Measurements from ENCODE around the gene INTS14. TPM values are rescaled to one million over a fixed set of nuclear protein-coding genes. Genes with fewer than 3 reads are reported as not detected.

The INTS14 gene
- total and polyA plus RNA-seq, 12 donors = 9.1 to 18.4 (median 14.3) TPM

GRCh38 chr15:65623103-65623502 lies 12.2 kb upstream of the INTS14 start:
- no peak for TF ChIP-seq CTCF (IDR thresholded peaks at IDR 0.05)
- intact Hi-C loops (cut with DNase I) = no loop called here
- no peak for ATAC-seq
- Histone ChIP-seq H3K27me3 (no peaks in the 10 kb centered on the region), H3K27ac (no peak overlapping the region), H3K4me1 (no peaks in the 10 kb centered on the region), H3K36me3 (peaks cover 0 to 30% (median 8%) of the 10 kb centered on the region in 9 donors), H3K9me3 (no peaks in the 10 kb centered on the region), H3K4me3 (no peak overlapping the region)
- no peak for DNase-seq

GRCh38 chr15:65621638-65622037 lies 10.7 kb upstream of the INTS14 start, which contains the start of gene SLC24A1:
Gene SLC24A1 (plus strand): TSS chr15:65621938. CDS start chr15:65624081, 2,143 bp downstream.
- no peak for TF ChIP-seq CTCF (IDR thresholded peaks at IDR 0.05)

GRCh38 chr15:65620833-65621232 lies 9.9 kb upstream of the INTS14 start:
- no peak for ATAC-seq
- Histone ChIP-seq H3K27me3 (no peaks in the 10 kb centered on the region), H3K4me3 (no peak overlapping the region), H3K27ac (no peak overlapping the region), H3K36me3 (peaks cover 0 to 23% (median 8%) of the 10 kb centered on the region in 9 donors), H3K4me1 (no peaks in the 10 kb centered on the region), H3K9me3 (no peaks in the 10 kb centered on the region)
- no peak for DNase-seq
- 87 to 94% methylated on average over 2 of the region's 2 CpGs for WGBS, 2 donors
- intact Hi-C loops (cut with DNase I) = no loop called here
- no peak for TF ChIP-seq CTCF (IDR thresholded peaks at IDR 0.05)

More at GRCh38 chr15:65621638-65622037, 10.7 kb upstream of the INTS14 start, which contains the start of gene SLC24A1:
- H3K4me1 ChIP-seq = no peaks in the 10 kb centered on the region
- no peak within 1 kb of the TSS for H3K4me3 ChIP-seq
- intact Hi-C loops (cut with DNase I) = no loop called here
- no peaks in the 10 kb centered on the region for H3K9me3 ChIP-seq
- ATAC-seq = no peak
- H3K36me3 ChIP-seq = peaks cover 0 to 26% (median 8%) of the 10 kb centered on the region in 9 donors
- no peak for DNase-seq
- WGBS, 2 donors = 89 to 90% methylated on average over 6 of the region's 6 CpGs
- no peaks in the 10 kb centered on the region for H3K27me3 ChIP-seq
- H3K27ac ChIP-seq = no peak within 1 kb of the TSS

- Histone ChIP-seq H3K36me3 (peaks cover 0 to 15% (median 4%) of the 10 kb centered on the region in 9 donors), H3K27ac (no peak overlapping the region), H3K27me3 (no peaks in the 10 kb centered on the region), H3K4me3 (no peak overlapping the region), H3K9me3 (no peaks in the 10 kb centered on the region), H3K4me1 (no peaks in the 10 kb centered on the region)
- no peak for TF ChIP-seq CTCF (IDR thresholded peaks at IDR 0.05)
- ATAC-seq = no peak
- 71 to 72% methylated on average over 5 of the region's 5 CpGs for WGBS, 2 donors
- intact Hi-C loops (cut with DNase I) = loop anchor here in 1 of 10 donors (10.0 kb wide), 1 partner anchor 245 kb away; the partner anchor contains the start of gene RAB11A
- no peak for DNase-seq
Observed at GRCh38 chr15:65619626-65620290, 8.8 kb upstream of the INTS14 start.

Measured in heart right ventricle (tissue), 16 donors.